NCI-H2029 treated with DMSO at 0.1 percent for 48 hours (cell line): ENCODE data around the gene CYTIP.
"Not testable (repeated sequence)": the region's sequence is repeated elsewhere in the genome, so short reads cannot be mapped to it uniquely, and the experiment has no call there.

Experiments used
- DNase-seq: peaks from one replicate; lab custom pipeline; 2025; lab: John Stamatoyannopoulos, UW

CYTIP gene

GRCh38 chr2:157368508-157368907, 75.4 kb downstream of the CYTIP start:
- DNase-seq, result not testable (repeated sequence)

- no peak for DNase-seq
These were observed 76.2 kb downstream of the CYTIP start for GRCh38 chr2:157367704-157368103.
